HG02642 (cell line): ENCODE measurements around the gene VPS26C.
A peak's percentile ranks its signal among the peaks of the same experiment; 100 is the strongest.
"Not testable (repeated sequence)": the region's sequence is repeated elsewhere in the genome, so short reads cannot be mapped to it uniquely, and the experiment has no call there.

Experiments used
- ATAC-seq: cut with Tn5 transposase; IDR thresholded peaks from one replicate; pipeline ENCODE4 v1.9.1; 2021; ENCODE audit warnings: mild to moderate bottlenecking; ENCODE audit not compliant: unreplicated experiment, poor library complexity

The VPS26C gene

GRCh38 chr21:37267269-37268185 is at the start of gene VPS26C:
TSS of gene VPS26C (minus strand) at chr21:37267334. CDS start at chr21:37267294, 40 bp downstream.
- peak; percentile 90 for ATAC-seq

DNA sequence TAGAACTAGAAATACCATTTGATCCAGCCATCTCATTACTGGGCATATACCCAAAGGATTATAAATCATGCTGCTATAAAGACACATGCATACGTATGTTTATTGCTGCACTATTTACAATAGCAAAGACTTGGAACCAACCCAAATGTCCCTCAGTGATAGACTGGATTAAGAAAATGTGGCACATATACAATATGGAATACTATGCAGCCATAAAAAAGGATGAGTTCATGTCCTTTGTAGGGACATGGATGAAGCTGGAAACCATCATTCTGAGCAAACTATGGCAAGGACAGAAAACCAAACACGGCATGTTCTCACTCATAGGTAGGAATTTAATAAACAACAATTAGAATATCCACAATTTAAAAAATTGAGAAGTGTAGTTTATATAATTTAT is 48.9 kb upstream of the VPS26C start:
- not testable (repeated sequence) for ATAC-seq

DNA sequence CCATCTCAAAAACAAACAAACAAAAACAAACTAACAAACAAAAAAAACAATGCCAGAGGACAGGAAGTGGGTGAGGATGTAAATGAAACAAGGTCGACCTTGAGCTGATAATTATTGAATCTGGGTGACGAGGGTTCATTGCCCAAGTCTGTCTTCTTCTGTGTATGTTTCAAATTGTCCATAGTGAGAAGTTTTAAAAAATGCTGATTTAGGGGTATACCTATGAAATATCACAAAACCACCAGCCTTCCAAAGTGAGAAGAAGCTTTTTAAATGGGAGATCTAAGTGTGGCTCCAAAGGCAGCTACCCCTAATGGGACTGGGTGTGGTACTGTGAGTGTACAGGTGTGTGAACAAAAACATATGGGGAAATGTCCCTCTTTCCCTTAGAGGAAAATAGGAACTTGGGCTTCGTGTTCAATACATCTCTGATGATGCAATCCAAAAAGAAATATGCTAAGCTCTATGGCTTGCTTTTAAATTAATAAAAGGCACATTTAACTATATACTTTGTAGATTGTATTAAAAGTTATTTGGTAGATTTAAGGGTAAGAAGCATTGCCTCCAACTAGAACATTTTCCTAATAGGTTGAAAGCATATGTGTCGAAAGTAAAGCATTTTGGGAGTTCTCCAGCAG is 33.1 kb upstream of the VPS26C start:
- ATAC-seq, result no peak

GRCh38 chr21:37297364-37297763 is 30.2 kb upstream of the VPS26C start:
- no peak for ATAC-seq

DNA sequence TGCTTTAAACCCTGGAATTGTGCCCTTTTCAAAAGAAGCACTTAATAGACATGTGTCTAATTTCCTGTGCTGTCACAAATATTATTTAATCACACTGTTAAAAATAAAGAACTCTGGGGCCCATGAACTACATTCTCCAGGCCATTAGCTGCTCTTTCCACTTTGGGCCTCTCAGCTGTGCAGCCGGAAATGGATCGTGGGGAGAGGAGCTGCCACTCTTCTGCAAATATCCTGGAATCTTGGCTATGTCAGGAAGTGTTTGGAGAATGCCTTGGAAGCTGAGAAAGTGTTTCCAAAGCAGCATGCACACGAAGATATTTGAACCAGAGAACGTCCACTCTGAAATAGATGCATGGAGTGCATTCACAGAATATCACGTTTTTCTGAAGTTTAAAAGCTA is 27.5 kb upstream of the VPS26C start:
- ATAC-seq, result no peak

- no peak for ATAC-seq
Observed at GRCh38 chr21:37292941-37293340, 25.8 kb upstream of the VPS26C start.

DNA sequence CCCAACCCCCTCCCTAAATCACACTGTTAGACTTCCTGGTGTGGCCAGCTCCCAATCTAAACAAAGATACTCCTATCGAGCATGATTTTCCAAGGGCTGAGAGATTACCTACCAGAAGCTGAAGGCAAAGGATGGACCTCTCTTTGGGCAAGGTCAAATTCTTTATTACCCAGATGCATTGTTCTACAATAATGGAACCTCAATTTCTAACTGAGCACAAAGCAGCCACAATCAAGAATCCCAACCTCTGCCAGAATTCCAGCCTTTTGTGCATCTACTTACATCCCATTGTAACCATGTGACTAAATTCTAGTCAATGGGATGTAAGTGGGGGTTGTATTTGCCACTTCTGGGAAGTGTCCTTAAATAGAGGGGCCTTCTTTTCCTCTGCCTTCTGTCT is 24.9 kb upstream of the VPS26C start:
- ATAC-seq, result no peak

DNA sequence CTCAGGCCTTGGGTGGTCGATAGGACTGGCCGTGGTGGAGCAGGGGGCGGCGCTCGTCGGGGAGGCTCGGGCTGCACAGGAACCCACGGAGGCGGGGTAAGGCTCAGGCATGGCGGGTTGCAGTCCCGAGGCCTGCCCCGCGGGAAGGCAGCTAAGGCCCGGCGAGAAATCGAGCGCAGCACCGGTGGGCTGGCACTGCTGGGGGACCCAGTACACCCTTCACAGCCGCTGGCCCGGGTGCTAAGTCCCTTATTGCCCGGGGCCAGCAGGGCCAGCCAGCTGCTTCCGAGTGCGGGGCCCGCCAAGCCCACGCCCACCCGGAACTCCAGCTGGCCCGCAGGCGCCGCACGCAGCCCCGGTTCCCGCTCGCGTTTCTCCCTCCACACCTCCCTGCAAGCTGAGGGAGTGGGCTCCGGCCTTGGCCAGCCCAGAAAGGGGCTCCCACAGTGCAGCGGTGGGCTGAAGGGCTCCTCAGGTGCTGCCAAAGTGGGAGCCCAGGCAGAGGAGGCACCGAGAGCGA is 16.1 kb upstream of the VPS26C start:
- not testable (repeated sequence) for ATAC-seq

DNA sequence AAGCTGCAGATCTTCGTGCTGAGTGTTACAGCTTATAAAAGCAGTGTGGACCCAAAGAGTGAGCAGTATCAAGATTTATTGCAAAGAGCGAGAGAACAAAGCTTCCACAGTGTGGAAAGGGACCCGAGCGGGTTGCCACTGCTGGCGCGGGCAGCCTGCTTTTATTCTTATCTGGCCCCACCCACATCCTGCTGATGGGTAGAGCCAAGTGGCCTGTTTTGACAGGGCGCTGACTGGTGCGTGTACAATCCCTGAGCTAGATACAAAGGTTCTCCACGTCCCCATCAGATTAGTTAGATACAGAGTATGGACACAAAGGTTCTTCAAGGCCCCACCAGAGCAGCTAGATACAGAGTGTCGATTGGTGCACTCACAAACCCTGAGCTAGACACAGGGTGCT is 15.5 kb upstream of the VPS26C start:
- ATAC-seq, result not testable (repeated sequence)

GRCh38 chr21:37281993-37282392 is 14.9 kb upstream of the VPS26C start:
- ATAC-seq, result no peak

DNA sequence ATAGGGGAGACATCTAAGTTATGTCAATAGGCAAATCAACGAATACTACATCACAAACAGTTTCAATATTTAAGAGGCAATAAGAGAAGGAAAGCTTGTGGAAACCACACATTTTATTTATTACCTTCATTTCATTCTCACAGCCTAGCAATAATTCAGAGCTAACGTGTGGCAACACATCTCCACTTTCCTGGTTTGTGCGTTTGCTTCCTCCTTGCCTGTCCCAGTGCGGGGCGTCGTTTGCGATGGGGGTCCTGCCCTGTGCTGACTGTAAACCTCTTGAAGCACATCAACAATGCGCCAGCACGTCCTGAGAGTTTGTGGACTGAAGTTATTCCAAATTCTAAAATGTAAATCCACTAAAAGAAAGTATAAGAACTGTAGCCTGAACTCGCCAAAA is 14.4 kb upstream of the VPS26C start:
- no peak for ATAC-seq

DNA sequence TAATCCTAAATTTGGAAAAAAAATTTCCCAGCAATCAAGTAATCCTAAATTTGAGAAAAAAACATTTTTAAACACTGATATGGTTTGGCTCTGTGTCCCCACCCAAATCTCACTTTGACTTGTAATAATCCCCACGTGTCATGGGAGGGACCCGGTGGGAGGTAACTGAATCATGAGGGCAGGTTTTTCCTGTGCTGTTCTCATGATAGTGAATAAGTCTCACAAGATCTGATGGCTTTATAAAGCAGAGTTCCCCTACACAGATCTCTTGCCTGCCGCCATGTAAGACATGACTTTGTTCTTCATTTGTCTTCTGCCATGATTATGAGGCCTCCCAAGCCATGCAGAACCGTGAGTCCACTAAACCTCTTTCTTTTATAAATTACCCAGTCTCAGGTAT is 12.1 kb upstream of the VPS26C start:
- not testable (repeated sequence) for ATAC-seq

DNA sequence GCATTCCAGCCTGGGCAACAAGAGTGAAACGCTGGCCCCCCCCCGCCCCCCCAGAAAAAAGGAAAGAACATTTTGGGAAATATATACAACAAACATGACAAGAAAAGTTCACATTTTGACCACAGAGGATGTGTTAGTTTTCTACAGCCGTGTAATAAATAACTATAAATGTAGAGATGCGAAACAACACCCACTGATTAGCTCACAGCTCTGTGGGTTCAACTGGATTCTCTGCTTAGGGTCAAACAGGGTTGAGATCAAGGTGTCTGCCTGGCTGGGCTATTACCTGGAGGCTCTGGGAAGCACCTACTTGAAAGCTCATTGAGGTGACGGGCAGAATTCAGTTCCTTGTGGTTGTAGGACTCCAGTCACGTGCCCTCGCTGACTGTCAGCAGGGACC is 11.1 kb upstream of the VPS26C start:
- ATAC-seq, result no peak

GRCh38 chr21:37276377-37276776 is 9.2 kb upstream of the VPS26C start:
- no peak for ATAC-seq

DNA sequence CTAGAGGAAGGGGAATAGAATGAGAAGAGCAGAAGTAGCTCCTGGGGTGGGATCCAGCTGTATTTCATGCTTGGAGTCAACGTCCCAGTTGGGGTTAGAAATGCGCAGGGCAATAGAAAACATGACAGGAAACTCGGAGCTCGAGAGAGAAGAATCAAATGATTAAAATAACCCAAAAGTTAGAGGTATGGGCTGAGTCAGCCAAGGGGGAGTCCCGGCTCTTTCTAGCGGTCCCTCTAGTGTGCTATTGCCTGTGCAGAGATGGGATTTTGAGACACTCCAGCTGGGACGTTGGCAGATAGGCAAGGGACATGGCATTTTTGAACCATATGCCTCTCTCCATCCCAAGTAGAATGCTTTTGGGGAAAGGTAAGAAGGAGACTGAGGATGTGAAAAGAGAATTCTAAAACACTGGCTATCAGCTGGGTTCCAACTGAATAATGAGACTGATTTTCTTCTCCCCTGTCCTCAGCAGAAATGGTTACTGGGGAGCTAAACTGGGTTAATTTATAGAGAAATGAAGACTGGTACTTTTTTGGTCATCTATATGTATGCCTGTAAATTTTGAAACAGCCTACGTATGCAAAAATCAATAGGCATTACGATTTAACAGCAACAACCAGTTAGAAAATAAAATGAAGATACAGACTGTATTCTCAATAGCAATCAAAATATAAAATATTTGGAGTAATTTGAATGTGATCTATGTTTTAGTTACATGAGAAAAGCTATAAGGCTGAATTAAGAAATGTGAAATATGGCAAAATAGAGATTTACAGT is 7.0 kb upstream of the VPS26C start:
- ATAC-seq, result no peak

DNA sequence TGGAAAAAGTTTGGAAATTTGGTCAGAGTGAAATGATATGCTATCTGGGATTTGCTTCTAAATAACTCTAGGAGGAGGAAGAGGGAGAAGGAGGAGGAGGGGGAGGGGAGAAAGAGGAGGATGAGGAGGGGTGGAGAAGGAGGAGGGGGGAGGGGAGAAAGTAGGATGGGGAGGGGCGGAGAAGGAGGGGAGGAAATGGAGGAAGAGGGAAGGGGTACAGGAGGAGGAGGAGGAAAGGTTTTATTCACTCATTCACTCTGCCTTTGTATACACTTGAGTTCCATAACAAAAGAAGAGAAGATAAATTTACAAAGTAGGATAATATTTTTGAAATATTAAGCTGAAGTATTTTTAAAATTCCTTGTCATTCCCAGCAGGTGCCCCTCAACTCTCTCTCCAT is 6.3 kb upstream of the VPS26C start:
- no peak for ATAC-seq

GRCh38 chr21:37272897-37273296 is 5.8 kb upstream of the VPS26C start:
- ATAC-seq, result no peak

- no peak for ATAC-seq
Observed at GRCh38 chr21:37270576-37271365, 3.6 kb upstream of the VPS26C start.

DNA sequence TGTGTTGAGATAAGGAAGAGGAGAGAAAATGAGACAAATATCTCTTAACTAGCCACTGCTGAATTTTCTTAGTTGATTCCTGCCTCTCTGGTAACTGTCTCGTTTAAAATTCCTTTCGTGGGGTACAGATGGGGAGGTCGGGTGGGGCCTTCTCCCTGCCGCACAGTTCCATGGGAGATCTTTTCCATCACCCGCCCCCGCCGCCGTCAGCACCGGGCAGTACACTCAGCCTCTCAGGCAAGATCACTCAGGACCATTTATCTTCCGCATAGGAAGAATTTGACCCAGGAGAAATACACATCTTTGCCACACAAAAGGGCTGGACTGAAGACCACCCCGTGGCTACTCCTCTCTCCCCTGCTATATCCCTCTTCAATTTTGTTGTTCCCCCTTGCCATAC is 2.3 kb upstream of the VPS26C start:
- ATAC-seq, result no peak

DNA sequence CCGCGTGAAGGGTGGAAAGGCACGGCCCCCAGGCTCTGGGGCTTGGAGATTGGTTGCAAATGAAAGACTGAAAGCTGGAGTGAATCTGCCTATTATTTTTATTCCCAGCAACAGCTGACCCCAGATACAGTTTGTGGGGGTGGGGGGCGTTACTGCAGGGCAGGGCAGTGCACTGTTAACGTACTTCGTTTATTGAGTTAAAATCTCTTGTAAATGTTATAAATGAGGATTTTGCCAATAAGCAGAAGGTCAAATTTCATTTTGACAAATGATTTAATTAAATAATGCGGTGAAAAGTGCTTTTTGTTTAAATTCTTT is 1.0 kb upstream of the VPS26C start:
- ATAC-seq, result no peak
